Activated CD4-positive, alpha-beta memory T cell treated with anti-CD3 and anti-CD28 coated beads, Interleukin-2, amount 10 ng/mL, durations not matched to agents 7 days and 5 days (primary cell): ENCODE data around the gene PTPRZ1. TPM values are rescaled to one million over a fixed set of nuclear protein-coding genes. Genes with fewer than 3 reads are reported as not detected.

Experiments used
- CTCF ChIA-PET: fragments of 350-600 bp; sonication (Branson Sonifier 250); formaldehyde crosslinking; loops from one replicate; lab custom pipeline; 2021; ENCODE audit warnings: antibody characterized with exemption, inconsistent platforms; lab: Charles Lee
- POLR2A ChIA-PET: fragments of 350-600 bp; sonication (Branson Sonifier 250); formaldehyde crosslinking; loops from one replicate; lab custom pipeline; 2021; ENCODE audit warnings: antibody characterized with exemption; lab: Charles Lee
- DNase-seq: peaks from one replicate; pipeline ENCODE4 v3.0.0-alpha.2; 2020
- H3K27ac Mint-ChIP-seq: one replicate; pipeline ENCODE4 v1.8.0; 2021; ENCODE audit warnings: mild to moderate bottlenecking, mixed read lengths
- H3K27me3 Mint-ChIP-seq: one replicate; pipeline ENCODE4 v1.8.0; 2021; ENCODE audit warnings: mixed read lengths
- H3K36me3 Mint-ChIP-seq: one replicate; pipeline ENCODE4 v1.8.0; 2021; ENCODE audit warnings: low read depth, mixed read lengths
- H3K4me1 Mint-ChIP-seq: one replicate; pipeline ENCODE4 v1.8.0; 2021; ENCODE audit warnings: mixed read lengths
- H3K4me3 Mint-ChIP-seq: one replicate; pipeline ENCODE4 v1.8.0; 2021; ENCODE audit warnings: mild to moderate bottlenecking, mixed read lengths
- H3K9me3 Mint-ChIP-seq: one replicate; pipeline ENCODE4 v1.8.0; 2021; ENCODE audit warnings: mixed read lengths
- total RNA-seq, 2 experiments: library from RNA; stranded (reverse); gene quantifications; one replicate each; pipeline ENCODE4 v1.2.3, GENCODE V29; 2021

The PTPRZ1 gene
- total RNA-seq, result not detected

DNA sequence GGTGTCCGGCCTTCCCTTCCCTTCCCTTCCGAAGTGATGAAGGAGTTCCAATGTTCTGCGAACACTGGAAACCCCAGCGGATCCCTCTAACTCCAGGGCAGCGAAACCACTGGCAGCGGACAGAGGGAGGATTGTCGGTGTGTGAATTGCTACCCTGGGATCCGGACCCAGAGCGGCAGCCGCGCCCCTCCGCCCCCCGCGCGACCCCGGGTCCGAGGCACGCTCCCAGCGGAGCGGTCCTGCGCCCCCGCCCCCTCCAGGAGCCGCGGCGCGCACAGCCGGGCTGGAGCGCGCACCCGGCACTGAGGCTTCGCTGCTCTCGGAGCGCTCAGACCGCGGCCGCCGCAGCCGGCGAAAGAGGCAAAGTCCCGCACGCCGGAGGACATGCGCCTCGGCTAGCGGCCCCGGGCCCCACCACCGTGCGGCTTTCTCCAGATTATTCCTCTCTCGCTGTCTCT, at the start of gene PTPRZ1:
PTPRZ1 (plus strand) TSS at position 331 of the 458 bp plus-strand sequence. CDS start 339 bp downstream, outside the sequence.
- CTCF ChIA-PET, result no interaction called here
- DNase-seq, result no peak
- H3K4me3 Mint-ChIP-seq, result peak within 1 kb of the TSS; percentile 25

GRCh38 chr7:121824276-121824675, 48.7 kb upstream of the PTPRZ1 start:
- Mint-ChIP-seq H3K4me1 (no peaks in the 10 kb centered on the region), H3K27me3 (no peaks in the 10 kb centered on the region), H3K27ac (no peak overlapping the region), H3K4me3 (no peak overlapping the region), H3K9me3 (no peaks in the 10 kb centered on the region), H3K36me3 (no peaks in the 10 kb centered on the region)
- ChIA-PET POLR2A (no interaction called here), CTCF (no interaction called here)
- no peak for DNase-seq

More for the DNA sequence above, at the start of gene PTPRZ1:
- POLR2A ChIA-PET, result no interaction called here
- Mint-ChIP-seq H3K9me3 (no peaks in the 10 kb centered on the region), H3K27ac (no peak within 1 kb of the TSS), H3K36me3 (peaks cover 3% of the 10 kb centered on the region), H3K4me1 (peaks cover 5% of the 10 kb centered on the region), H3K27me3 (peaks cover 33% of the 10 kb centered on the region)

- CTCF ChIA-PET, result no interaction called here
- H3K36me3 Mint-ChIP-seq, result no peaks in the 10 kb centered on the region
- no peaks in the 10 kb centered on the region for H3K4me1 Mint-ChIP-seq
- no peak overlapping the region for H3K27ac Mint-ChIP-seq
- H3K27me3 Mint-ChIP-seq, result no peaks in the 10 kb centered on the region
- H3K9me3 Mint-ChIP-seq, result peaks cover 2% of the 10 kb centered on the region
- H3K4me3 Mint-ChIP-seq, result no peak overlapping the region
- DNase-seq, result no peak
- POLR2A ChIA-PET, result no interaction called here
Observed at GRCh38 chr7:121831351-121831750, 41.6 kb upstream of the PTPRZ1 start.

DNA sequence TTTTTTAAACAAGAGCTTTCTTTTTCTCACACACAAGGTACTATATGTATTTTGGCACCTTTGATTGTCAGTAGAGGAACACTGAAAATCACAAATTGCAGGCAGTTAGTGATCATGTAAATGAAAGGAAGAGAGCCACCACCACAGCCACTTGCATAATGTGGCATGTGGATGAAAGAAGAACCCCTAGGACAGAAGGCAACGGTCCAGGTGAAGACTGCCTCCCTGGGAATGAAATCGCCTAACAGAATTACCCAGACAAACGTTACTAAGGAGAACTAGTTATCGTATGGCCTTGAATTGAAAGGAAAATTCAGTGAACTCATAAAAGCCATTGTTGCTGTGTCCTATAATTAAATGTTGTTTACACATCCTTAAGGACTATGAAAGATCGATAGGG, 41.2 kb upstream of the PTPRZ1 start:
- peaks cover 2% of the 10 kb centered on the region for H3K9me3 Mint-ChIP-seq
- H3K4me3 Mint-ChIP-seq, result no peak overlapping the region
- no peaks in the 10 kb centered on the region for H3K36me3 Mint-ChIP-seq
- ChIA-PET POLR2A (no interaction called here), CTCF (no interaction called here)
- H3K27ac Mint-ChIP-seq, result no peak overlapping the region
- no peaks in the 10 kb centered on the region for H3K4me1 Mint-ChIP-seq
- no peaks in the 10 kb centered on the region for H3K27me3 Mint-ChIP-seq
- DNase-seq, result no peak

DNA sequence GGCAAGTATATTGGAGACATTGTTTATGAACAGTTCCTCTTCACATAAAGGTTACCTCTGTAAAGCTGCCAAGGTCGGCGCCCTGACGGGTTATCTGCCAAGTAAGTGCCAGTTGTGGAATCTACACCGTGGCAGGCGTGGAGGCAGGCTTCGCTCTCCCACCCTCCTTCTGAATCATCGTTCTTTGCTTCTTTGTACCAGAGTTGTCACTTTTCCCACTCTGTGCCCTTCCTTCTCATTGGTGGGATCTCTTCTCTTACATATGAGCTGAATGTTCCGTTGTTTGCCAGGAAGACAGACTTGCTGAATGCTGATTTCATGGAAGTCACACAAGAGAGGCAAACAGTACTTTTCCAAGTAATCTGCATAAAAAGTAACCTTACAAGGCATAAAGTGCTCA, 40.6 kb upstream of the PTPRZ1 start:
- Mint-ChIP-seq H3K27me3 (no peaks in the 10 kb centered on the region), H3K4me3 (no peak overlapping the region), H3K9me3 (peaks cover 2% of the 10 kb centered on the region), H3K4me1 (no peaks in the 10 kb centered on the region), H3K27ac (no peak overlapping the region), H3K36me3 (no peaks in the 10 kb centered on the region)
- ChIA-PET CTCF (no interaction called here), POLR2A (no interaction called here)
- DNase-seq, result no peak

GRCh38 chr7:121833991-121834390, 39.0 kb upstream of the PTPRZ1 start:
- ChIA-PET POLR2A (no interaction called here), CTCF (no interaction called here)
- H3K27me3 Mint-ChIP-seq, result no peaks in the 10 kb centered on the region
- no peak overlapping the region for H3K27ac Mint-ChIP-seq
- H3K4me1 Mint-ChIP-seq, result no peaks in the 10 kb centered on the region
- H3K9me3 Mint-ChIP-seq, result peaks cover 2% of the 10 kb centered on the region
- DNase-seq, result no peak
- H3K4me3 Mint-ChIP-seq, result no peak overlapping the region
- H3K36me3 Mint-ChIP-seq, result no peaks in the 10 kb centered on the region

DNA sequence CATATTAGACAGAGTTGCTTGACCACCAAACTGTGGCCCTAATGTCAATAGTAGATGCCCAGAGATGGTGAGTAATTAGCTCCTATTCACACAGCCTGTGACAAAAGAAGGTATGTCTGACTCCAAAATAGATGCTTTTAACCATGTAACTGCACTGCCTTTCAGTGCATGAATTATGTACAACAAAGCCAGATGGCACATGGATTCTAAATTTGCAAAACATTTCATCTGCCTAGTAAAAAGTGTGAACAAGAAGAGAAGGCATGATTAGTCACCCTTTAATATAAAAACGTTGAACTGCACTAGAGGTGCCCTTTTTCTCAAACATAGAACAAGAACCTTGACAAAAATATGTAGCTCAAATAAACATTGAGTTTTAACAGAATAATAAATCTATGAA, 35.5 kb upstream of the PTPRZ1 start:
- no peak overlapping the region for H3K4me3 Mint-ChIP-seq
- H3K36me3 Mint-ChIP-seq, result no peaks in the 10 kb centered on the region
- H3K4me1 Mint-ChIP-seq, result no peaks in the 10 kb centered on the region
- H3K9me3 Mint-ChIP-seq, result peaks cover 2% of the 10 kb centered on the region
- H3K27me3 Mint-ChIP-seq, result no peaks in the 10 kb centered on the region
- H3K27ac Mint-ChIP-seq, result no peak overlapping the region
- no peak for DNase-seq
- ChIA-PET POLR2A (no interaction called here), CTCF (no interaction called here)

- Mint-ChIP-seq H3K27ac (no peak overlapping the region), H3K36me3 (no peaks in the 10 kb centered on the region), H3K4me1 (no peaks in the 10 kb centered on the region), H3K9me3 (peaks cover 2% of the 10 kb centered on the region), H3K27me3 (no peaks in the 10 kb centered on the region), H3K4me3 (no peak overlapping the region)
- ChIA-PET POLR2A (no interaction called here), CTCF (no interaction called here)
- no peak for DNase-seq
Observed at GRCh38 chr7:121847041-121847440, 25.9 kb upstream of the PTPRZ1 start.

DNA sequence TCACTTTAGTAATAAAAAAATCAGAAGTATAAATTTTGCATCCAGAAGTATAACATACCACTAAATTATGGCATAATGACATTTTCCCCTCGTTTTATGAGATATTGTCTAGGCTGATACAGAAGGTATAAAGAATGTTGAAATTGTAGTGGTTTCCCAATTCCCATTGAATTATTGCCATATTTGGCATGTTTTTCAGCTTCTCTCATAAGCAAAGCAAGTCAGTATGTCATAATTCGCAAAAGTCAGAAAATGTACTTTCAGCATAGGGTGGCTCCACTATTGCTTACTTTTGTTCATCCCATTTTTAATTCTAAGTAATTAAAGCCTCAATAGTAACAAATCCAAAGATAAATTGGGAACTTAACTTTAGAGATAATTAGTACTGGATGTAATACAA, 19.7 kb upstream of the PTPRZ1 start:
- Mint-ChIP-seq H3K36me3 (no peaks in the 10 kb centered on the region), H3K4me1 (no peaks in the 10 kb centered on the region), H3K9me3 (no peaks in the 10 kb centered on the region), H3K4me3 (no peak overlapping the region), H3K27ac (no peak overlapping the region), H3K27me3 (no peaks in the 10 kb centered on the region)
- CTCF ChIA-PET, result no interaction called here
- POLR2A ChIA-PET, result no interaction called here
- DNase-seq, result no peak

GRCh38 chr7:121860953-121861352, 12.0 kb upstream of the PTPRZ1 start:
- Mint-ChIP-seq H3K27ac (no peak overlapping the region), H3K4me3 (no peak overlapping the region), H3K9me3 (no peaks in the 10 kb centered on the region), H3K27me3 (no peaks in the 10 kb centered on the region), H3K36me3 (no peaks in the 10 kb centered on the region), H3K4me1 (no peaks in the 10 kb centered on the region)
- no peak for DNase-seq
- ChIA-PET POLR2A (no interaction called here), CTCF (no interaction called here)

- POLR2A ChIA-PET, result no interaction called here
- no peaks in the 10 kb centered on the region for H3K27me3 Mint-ChIP-seq
- H3K27ac Mint-ChIP-seq, result no peak overlapping the region
- H3K4me3 Mint-ChIP-seq, result no peak overlapping the region
- peaks cover 2% of the 10 kb centered on the region for H3K9me3 Mint-ChIP-seq
- no peaks in the 10 kb centered on the region for H3K36me3 Mint-ChIP-seq
- H3K4me1 Mint-ChIP-seq, result no peaks in the 10 kb centered on the region
- DNase-seq, result no peak
- CTCF ChIA-PET, result no interaction called here
Observed at GRCh38 chr7:121862591-121862990, 10.4 kb upstream of the PTPRZ1 start.

DNA sequence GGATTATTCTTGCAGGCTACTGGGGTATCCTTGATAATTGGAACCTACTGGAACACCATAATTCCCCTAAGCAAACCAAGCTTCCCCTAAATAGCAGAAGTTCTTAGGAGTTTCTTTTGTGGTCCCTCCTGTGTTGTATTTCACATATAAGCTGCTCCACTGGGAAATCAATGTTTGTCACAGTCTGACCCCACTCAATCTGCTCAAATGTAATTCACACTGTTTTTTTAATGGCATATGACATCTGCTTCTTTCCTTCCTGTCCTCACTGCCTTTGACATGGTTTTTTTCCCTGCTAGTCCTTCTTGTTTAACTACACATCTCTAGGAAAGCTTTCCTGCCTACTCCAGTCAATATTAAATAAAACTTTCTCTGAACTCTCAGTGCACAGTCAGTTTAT, 1.8 kb upstream of the PTPRZ1 start:
- peaks cover 33% of the 10 kb centered on the region for H3K27me3 Mint-ChIP-seq
- no peak for DNase-seq
- ChIA-PET CTCF (no interaction called here), POLR2A (no interaction called here)
- peaks cover 5% of the 10 kb centered on the region for H3K4me1 Mint-ChIP-seq
- H3K9me3 Mint-ChIP-seq, result peaks cover 2% of the 10 kb centered on the region
- H3K27ac Mint-ChIP-seq, result no peak overlapping the region
- no peak overlapping the region for H3K4me3 Mint-ChIP-seq
- peaks cover 3% of the 10 kb centered on the region for H3K36me3 Mint-ChIP-seq

- DNase-seq, result no peak
- Mint-ChIP-seq H3K9me3 (no peaks in the 10 kb centered on the region), H3K36me3 (peaks cover 3% of the 10 kb centered on the region), H3K27me3 (peaks cover 33% of the 10 kb centered on the region), H3K27ac (no peak overlapping the region), H3K4me1 (peaks cover 5% of the 10 kb centered on the region), H3K4me3 (peak overlapping the region; percentile 25)
- ChIA-PET CTCF (no interaction called here), POLR2A (no interaction called here)
Observed at GRCh38 chr7:121873289-121874194, 581 bp downstream of the PTPRZ1 start.

DNA sequence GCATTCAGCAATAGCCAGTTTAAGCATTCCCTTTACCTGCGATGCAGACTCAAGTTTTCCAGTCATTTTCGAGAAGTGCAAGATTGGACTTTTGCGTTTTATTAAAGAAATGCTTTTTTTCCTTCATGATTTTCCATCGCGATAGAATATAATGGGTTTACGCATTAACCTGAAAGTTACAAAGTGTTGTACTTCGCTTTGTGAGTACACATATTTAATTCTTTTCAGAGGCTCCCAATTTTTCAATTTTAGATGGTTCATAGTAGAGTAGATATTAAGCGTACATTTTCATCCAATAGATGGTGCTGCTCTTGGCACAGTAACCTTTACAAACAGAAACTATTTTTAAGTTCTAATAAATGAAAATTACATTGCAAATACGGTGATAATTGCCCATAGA, 1.3 kb downstream of the PTPRZ1 start:
- Mint-ChIP-seq H3K4me1 (peaks cover 5% of the 10 kb centered on the region), H3K4me3 (no peak overlapping the region), H3K36me3 (peaks cover 3% of the 10 kb centered on the region), H3K27me3 (peaks cover 33% of the 10 kb centered on the region), H3K9me3 (no peaks in the 10 kb centered on the region), H3K27ac (no peak overlapping the region)
- ChIA-PET POLR2A (no interaction called here), CTCF (no interaction called here)
- DNase-seq, result no peak
